ENCODE measurements around the gene UNC5C. TPM values are rescaled to one million over a fixed set of nuclear protein-coding genes. Genes with fewer than 3 reads are reported as not detected.

UNC5C gene
- total and polyA plus RNA-seq, 3 donors from 2014 or later, result 6.8 to 22.8 (median 20.5) TPM

DNA sequence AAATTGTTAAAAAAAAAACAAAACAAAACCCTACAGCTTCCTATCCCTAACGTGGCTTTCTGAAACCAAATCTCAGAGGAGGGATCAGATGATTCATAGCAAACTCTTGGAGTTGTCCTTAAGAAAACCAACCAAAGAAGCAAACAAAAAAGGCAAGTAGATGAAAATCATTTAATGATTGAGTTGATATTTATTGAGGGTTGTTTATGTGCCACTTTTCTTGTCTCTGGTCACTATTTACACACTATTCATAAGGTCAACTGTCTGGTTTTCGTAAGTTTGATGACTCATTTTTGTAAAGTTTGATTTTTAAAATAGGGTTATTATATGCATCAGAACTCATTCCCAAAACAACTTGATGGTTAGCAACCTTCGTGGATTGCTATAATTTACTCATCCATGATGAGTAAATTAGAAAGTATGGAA, 133.4 kb downstream of the UNC5C start:
- no peaks in the 10 kb centered on the region for H3K36me3 ChIP-seq (ENCODE audit: low read depth, missing control alignments)
- 70 to 74% methylated on average over 3 of the region's 3 CpGs for WGBS, 2 donors
- no peak overlapping the region for H3K4me3 ChIP-seq
- TF ChIP-seq, protein P1, sequence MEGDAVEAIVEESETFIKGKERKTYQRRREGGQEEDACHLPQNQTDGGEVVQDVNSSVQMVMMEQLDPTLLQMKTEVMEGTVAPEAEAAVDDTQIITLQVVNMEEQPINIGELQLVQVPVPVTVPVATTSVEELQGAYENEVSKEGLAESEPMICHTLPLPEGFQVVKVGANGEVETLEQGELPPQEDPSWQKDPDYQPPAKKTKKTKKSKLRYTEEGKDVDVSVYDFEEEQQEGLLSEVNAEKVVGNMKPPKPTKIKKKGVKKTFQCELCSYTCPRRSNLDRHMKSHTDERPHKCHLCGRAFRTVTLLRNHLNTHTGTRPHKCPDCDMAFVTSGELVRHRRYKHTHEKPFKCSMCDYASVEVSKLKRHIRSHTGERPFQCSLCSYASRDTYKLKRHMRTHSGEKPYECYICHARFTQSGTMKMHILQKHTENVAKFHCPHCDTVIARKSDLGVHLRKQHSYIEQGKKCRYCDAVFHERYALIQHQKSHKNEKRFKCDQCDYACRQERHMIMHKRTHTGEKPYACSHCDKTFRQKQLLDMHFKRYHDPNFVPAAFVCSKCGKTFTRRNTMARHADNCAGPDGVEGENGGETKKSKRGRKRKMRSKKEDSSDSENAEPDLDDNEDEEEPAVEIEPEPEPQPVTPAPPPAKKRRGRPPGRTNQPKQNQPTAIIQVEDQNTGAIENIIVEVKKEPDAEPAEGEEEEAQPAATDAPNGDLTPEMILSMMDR (IDR thresholded peaks at IDR 0.05), result no peak
- no peak for TF ChIP-seq POLR2A (IDR thresholded peaks at IDR 0.05)
- no peaks in the 10 kb centered on the region for H3K27me3 ChIP-seq
- H3K9me3 ChIP-seq, result no peaks in the 10 kb centered on the region
- no peak overlapping the region for H3K27ac ChIP-seq
- intact Hi-C loops (cut with DNase I; ENCODE audit: low total_unique reads), result no loop called here
- no peak for DNase-seq
- peaks cover 3% of the 10 kb centered on the region for H3K4me1 ChIP-seq

DNA sequence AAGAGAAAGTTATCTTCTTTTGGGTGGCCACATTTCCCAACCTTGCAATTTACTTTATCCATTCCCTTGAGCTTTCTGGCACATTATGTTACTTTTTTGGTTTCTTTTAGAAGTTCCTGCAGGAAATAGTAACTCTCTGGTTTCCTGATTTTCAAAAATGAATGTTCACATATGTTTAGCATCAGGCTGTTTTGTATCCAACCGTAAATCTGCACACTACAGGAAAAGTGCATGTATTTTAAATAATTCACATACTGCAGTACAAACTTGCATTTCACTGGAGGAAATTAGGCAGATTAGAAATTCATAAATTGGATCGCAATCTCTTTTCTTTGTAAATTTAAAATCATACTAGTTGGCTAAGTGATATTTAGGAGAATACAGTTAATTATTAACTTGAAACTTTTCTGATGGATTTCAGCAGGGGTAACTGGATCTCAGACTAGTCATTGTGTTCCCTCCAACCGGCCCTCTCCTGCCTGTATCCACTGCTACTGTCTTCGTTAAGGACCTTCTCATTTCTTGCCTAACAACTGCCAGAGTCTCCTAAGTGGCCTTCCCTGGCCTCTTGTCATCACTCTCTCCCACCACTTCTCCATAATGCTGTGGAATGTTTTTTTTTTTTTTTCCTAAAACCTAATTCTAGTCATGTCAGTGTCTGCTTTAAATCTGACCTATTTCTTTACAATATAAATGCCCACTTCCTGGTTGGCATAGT, 137.2 kb downstream of the UNC5C start:
- 39 to 49% methylated on average over 4 of the region's 4 CpGs for WGBS, 2 donors
- no peak overlapping the region for H3K27ac ChIP-seq
- H3K4me1 ChIP-seq, result peaks cover 3% of the 10 kb centered on the region
- no peak for DNase-seq
- no peak overlapping the region for H3K4me3 ChIP-seq
- H3K36me3 ChIP-seq (ENCODE audit: low read depth, missing control alignments), result no peaks in the 10 kb centered on the region
- intact Hi-C loops (cut with DNase I; ENCODE audit: low total_unique reads), result no loop called here
- no peak for TF ChIP-seq POLR2A (IDR thresholded peaks at IDR 0.05)
- TF ChIP-seq, protein P1 (IDR thresholded peaks at IDR 0.05), result no peak
- no peaks in the 10 kb centered on the region for H3K27me3 ChIP-seq
- no peaks in the 10 kb centered on the region for H3K9me3 ChIP-seq

DNA sequence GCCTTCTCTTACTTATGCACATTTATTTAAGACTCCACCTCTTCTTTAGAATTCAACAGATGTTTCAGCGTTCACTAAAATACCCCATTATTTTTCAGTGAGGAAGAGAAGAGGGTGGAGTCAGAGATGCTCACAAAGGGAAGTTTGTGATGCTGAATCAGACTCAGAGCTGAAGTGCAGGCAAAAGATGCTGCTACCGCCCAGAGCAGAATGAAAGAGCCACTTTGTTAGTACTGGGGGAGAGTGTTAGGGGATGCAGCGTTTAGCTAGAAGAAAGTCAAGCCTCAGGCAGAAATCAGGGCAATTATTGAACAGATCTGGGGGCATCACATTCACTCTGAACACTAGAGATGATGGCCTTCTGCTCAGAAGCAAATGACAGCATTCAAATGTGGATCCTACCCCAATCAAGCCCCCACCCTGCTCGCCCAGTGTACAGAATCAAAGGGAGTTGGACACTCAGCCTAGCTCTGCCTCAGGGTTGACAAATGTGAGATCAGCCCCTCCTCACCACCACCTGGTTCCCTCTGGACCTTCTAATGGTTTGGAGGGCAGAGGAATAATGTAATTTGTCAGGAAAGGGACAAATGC, 138.3 kb downstream of the UNC5C start:
- no peaks in the 10 kb centered on the region for H3K27me3 ChIP-seq
- no peak overlapping the region for H3K4me3 ChIP-seq
- H3K27ac ChIP-seq, result no peak overlapping the region
- H3K9me3 ChIP-seq, result no peaks in the 10 kb centered on the region
- intact Hi-C loops (cut with DNase I; ENCODE audit: low total_unique reads), result no loop called here
- no peaks in the 10 kb centered on the region for H3K36me3 ChIP-seq (ENCODE audit: low read depth, missing control alignments)
- 72 to 79% methylated on average over 4 of the region's 4 CpGs for WGBS, 2 donors
- peaks cover 3% of the 10 kb centered on the region for H3K4me1 ChIP-seq
- no peak for DNase-seq
- TF ChIP-seq, protein P1 (IDR thresholded peaks at IDR 0.05), result no peak
- no peak for TF ChIP-seq POLR2A (IDR thresholded peaks at IDR 0.05)

DNA sequence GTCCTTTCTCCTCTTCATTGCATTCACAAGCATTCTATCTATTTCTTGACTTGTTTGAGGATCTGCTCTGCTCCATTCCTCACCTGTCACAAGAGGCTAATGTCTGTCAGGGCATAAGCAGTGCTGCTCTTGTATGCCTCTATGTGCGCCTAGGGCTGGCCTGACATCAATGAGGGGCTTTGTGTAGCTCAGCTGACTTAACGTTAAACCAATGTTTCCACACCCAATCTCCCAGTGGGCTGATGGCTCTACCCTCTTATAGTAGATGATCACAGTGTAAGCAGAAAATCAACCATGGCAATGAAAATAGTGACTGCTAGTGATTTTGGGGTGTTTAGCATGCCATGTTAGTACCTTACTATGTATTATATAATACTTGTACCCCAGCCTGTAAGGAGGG, 139.0 kb downstream of the UNC5C start:
- Histone ChIP-seq H3K27me3 (no peaks in the 10 kb centered on the region), H3K4me1 (peaks cover 3% of the 10 kb centered on the region), H3K4me3 (no peak overlapping the region), H3K36me3 (ENCODE audit: low read depth, missing control alignments) (no peaks in the 10 kb centered on the region), H3K27ac (no peak overlapping the region), H3K9me3 (no peaks in the 10 kb centered on the region)
- no peak for DNase-seq
- intact Hi-C loops (cut with DNase I; ENCODE audit: low total_unique reads), result no loop called here
- TF ChIP-seq, protein P1 (IDR thresholded peaks at IDR 0.05), result no peak
- no peak for TF ChIP-seq POLR2A (IDR thresholded peaks at IDR 0.05)
- 89 to 92% methylated on average over 2 of the region's 2 CpGs for WGBS, 2 donors

DNA sequence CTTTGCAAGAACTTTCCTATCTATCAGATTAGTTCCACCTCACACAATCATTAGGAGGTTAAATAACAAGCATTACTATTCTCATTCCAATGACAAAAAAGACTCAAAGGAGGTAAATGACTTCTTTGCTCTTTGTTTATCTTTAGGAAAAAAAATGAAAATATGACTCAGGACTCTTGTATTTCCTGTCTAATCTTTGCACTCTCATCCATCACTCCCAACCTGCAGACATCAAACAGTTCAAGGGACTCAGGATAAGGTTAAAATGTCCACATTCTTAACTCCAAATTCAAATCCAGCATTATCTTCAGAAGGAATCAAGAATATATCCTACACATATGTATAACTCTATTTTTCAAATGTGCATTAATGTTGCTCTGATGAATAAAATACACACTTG, 139.6 kb downstream of the UNC5C start:
- intact Hi-C loops (cut with DNase I; ENCODE audit: low total_unique reads), result no loop called here
- Histone ChIP-seq H3K4me3 (no peak overlapping the region), H3K27ac (no peak overlapping the region), H3K9me3 (no peaks in the 10 kb centered on the region), H3K27me3 (no peaks in the 10 kb centered on the region), H3K36me3 (ENCODE audit: low read depth, missing control alignments) (no peaks in the 10 kb centered on the region), H3K4me1 (peaks cover 3% of the 10 kb centered on the region)
- DNase-seq, result no peak
- TF ChIP-seq, protein P1 (IDR thresholded peaks at IDR 0.05), result no peak
- TF ChIP-seq POLR2A (IDR thresholded peaks at IDR 0.05), result no peak
